ENCODE measurements around the gene LAPTM5. TPM values are rescaled to one million over a fixed set of nuclear protein-coding genes. Genes with fewer than 3 reads are reported as not detected.

The LAPTM5 gene
- polyA plus RNA-seq, 3 donors = 1,019 to 1,669 (median 1,153) TPM

DNA sequence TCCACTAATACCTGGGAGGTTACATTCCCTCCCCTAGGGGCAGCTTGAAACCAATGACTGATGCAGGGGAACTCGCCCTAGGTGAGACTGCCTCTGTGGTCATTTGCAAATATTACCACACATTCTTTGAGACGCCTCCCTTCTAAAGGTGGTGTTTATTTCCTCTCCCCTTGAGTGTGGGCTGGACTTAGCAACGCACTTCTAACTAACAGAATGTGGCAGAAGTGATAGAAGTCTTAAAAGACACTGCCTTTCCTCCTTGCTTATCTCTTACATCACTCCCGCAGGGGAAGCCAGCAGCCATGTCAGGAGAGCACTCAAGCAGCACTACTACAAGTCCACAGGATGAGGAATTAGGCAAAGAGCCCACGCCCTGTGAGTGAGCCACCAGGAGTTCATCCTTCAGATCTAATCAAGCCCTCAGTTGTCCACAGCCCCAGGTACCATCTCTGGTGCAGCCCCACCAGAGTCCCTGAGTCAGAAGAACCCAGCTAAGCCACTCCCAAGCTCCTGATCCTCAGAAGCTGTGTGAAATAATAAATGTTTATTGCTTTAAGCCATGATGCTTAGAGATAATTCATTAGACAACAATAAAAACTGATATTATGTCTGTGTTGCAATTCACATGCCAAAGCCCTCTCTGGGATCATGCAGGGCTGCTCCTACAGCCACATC, 19.4 kb downstream of the LAPTM5 start:
- H3K79me2 ChIP-seq (ENCODE audit: insufficient read depth, low read length) = peaks cover 81% of the 10 kb centered on the region
- Mint-ChIP-seq H3K9me3 (peaks cover 0 to 3% (median 0%) of the 10 kb centered on the region in 7 donors), H3K27me3 (ENCODE audit: low read depth in 3 of 3) (peaks cover 0 to 5% (median 1%) of the 10 kb centered on the region in 3 donors), H3K27ac (peak overlapping the region; percentile 43 to 88 (median 74)), H3K36me3 (peaks cover 99 to 100% of the 10 kb centered on the region in 2 donors), H3K4me3 (no peak overlapping the region), H3K4me1 (peaks cover 46% of the 10 kb centered on the region)
- no CpG with 5 or more reads among the region's 5 CpGs for WGBS (ENCODE audit: insufficient coverage)
- peaks cover 97 to 100% of the 10 kb centered on the region in 2 donors for H3K36me3 ChIP-seq (replicated peaks in 1 of 2; ENCODE audit: control insufficient read depth in 1 of 2, insufficient read depth in 2 of 2, low read length in 2 of 2)
- H3K9ac ChIP-seq (ENCODE audit: insufficient read depth, low read length, poor library complexity, severe bottlenecking) = no peak overlapping the region
- H4K20me1 ChIP-seq (ENCODE audit: insufficient read depth, low read length) = peaks cover 100% of the 10 kb centered on the region
- TF ChIP-seq CTCF (IDR thresholded peaks at IDR 0.05) = no peak
- H3K4me2 ChIP-seq (replicated peaks; ENCODE audit: extremely low read depth, low read length, poor library complexity, severe bottlenecking) = no peak overlapping the region
- no peaks in the 10 kb centered on the region for H3K9me3 ChIP-seq (replicated peaks in 1 of 2; ENCODE audit: control insufficient read depth in 1 of 2, insufficient read depth in 1 of 2, low read length in 2 of 2)
- no peaks in the 10 kb centered on the region for H3K27me3 ChIP-seq (ENCODE audit: control insufficient read depth in 2 of 2, insufficient read depth in 2 of 2, low read length in 2 of 2)
- no peak overlapping the region for H3K4me3 ChIP-seq (replicated peaks in 1 of 3; ENCODE audit: low read depth in 2 of 3, low read length in 3 of 3)
- peaks cover 27 to 28% of the 10 kb centered on the region in 2 donors for H3K4me1 ChIP-seq (ENCODE audit: control insufficient read depth in 1 of 2, insufficient read depth in 2 of 2, low read length in 2 of 2)
- no peak overlapping the region for H2AFZ ChIP-seq (ENCODE audit: insufficient read depth, low read depth, low read length, poor library complexity, severe bottlenecking)
- no peak for DNase-seq
- H3K27ac ChIP-seq (ENCODE audit: low read depth in 1 of 2, low read length in 2 of 2) = peak overlapping the region in 1 of 2 donors; percentile 17
- intact Hi-C loops (cut with micrococcal nuclease) = loop anchor here in 1 of 2 donors (5.0 kb wide), 1 partner anchor 39 kb away; no protein-coding TSS in a partner anchor

DNA sequence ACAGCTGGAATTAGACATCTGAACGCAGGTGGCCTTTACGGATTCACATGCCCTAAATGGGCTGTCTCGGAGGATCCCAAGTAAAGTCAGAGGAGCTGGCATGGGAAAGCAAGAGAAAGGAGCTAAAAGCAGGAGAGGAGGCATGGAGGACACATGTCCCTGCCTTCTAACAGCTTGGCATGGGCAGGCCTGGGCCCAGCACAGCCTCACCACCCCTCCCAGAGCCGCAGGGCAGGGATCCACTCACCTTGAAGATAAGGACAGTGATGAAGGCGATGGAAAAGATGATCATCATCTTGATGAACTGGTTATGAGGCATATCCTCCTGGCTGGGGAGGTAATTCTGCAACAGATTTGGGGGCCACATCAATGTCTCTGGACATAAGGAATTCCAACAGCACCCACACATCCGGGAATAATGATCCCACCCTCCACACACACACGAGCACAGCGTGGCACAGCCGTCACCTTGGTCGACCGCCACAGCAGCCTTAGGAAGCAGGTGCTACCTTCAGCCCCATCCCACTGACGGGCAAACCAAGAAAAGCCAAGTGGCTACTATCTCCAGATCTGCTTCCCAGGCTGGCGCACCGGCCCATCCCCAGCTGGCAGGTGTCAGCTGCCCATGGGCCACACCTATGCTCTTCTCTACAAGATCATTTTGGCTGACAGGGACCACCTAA, 20.1 kb downstream of the LAPTM5 start:
- H3K4me3 Mint-ChIP-seq = no peak overlapping the region
- peaks cover 0 to 3% (median 0%) of the 10 kb centered on the region in 7 donors for H3K9me3 Mint-ChIP-seq
- H3K4me1 Mint-ChIP-seq = peaks cover 42% of the 10 kb centered on the region
- Histone ChIP-seq H3K4me2 (replicated peaks; ENCODE audit: extremely low read depth, low read length, poor library complexity, severe bottlenecking) (no peak overlapping the region), H3K27me3 (ENCODE audit: control insufficient read depth in 2 of 2, insufficient read depth in 2 of 2, low read length in 2 of 2) (no peaks in the 10 kb centered on the region), H3K4me1 (ENCODE audit: control insufficient read depth in 1 of 2, insufficient read depth in 2 of 2, low read length in 2 of 2) (peaks cover 20 to 25% of the 10 kb centered on the region in 2 donors), H2AFZ (ENCODE audit: insufficient read depth, low read depth, low read length, poor library complexity, severe bottlenecking) (no peak overlapping the region), H3K36me3 (replicated peaks in 1 of 2; ENCODE audit: control insufficient read depth in 1 of 2, insufficient read depth in 2 of 2, low read length in 2 of 2) (peaks cover 99 to 100% of the 10 kb centered on the region in 2 donors), H3K9me3 (replicated peaks in 1 of 2; ENCODE audit: control insufficient read depth in 1 of 2, insufficient read depth in 1 of 2, low read length in 2 of 2) (no peaks in the 10 kb centered on the region), H4K20me1 (ENCODE audit: insufficient read depth, low read length) (peaks cover 100% of the 10 kb centered on the region), H3K27ac (ENCODE audit: low read depth in 1 of 2, low read length in 2 of 2) (no peak overlapping the region), H3K9ac (ENCODE audit: insufficient read depth, low read length, poor library complexity, severe bottlenecking) (no peak overlapping the region), H3K79me2 (ENCODE audit: insufficient read depth, low read length) (peaks cover 74% of the 10 kb centered on the region), H3K4me3 (replicated peaks in 1 of 3; ENCODE audit: low read depth in 2 of 3, low read length in 3 of 3) (no peak overlapping the region)
- peaks cover 99 to 100% of the 10 kb centered on the region in 2 donors for H3K36me3 Mint-ChIP-seq
- 96% methylated on average over 9 of the region's 14 CpGs for WGBS (ENCODE audit: insufficient coverage)
- intact Hi-C loops (cut with micrococcal nuclease) = loop anchor here in 1 of 2 donors (5.0 kb wide), 1 partner anchor 40 kb away; no protein-coding TSS in a partner anchor
- H3K27ac Mint-ChIP-seq = peak overlapping the region in 5 of 7 donors; percentile 57 to 79 (median 62)
- no peak for DNase-seq
- peaks cover 0 to 5% (median 1%) of the 10 kb centered on the region in 3 donors for H3K27me3 Mint-ChIP-seq (ENCODE audit: low read depth in 3 of 3)
- TF ChIP-seq CTCF (IDR thresholded peaks at IDR 0.05) = no peak
